HG03196 (cell line): Measurements from ENCODE around the gene TMPRSS7.
A peak's percentile ranks its signal among the peaks of the same experiment; 100 is the strongest.

Experiments used
- ATAC-seq: cut with Tn5 transposase; IDR thresholded peaks from one replicate; pipeline ENCODE4 v1.9.1; 2021; ENCODE audit not compliant: unreplicated experiment

The TMPRSS7 gene

GRCh38 chr3:112034436-112034835 is at the start of gene TMPRSS7:
TMPRSS7 (plus strand) TSS chr3:112034736; CDS start chr3:112034846, 110 bp downstream.
- ATAC-seq, result no peak

- no peak for ATAC-seq
Observed at GRCh38 chr3:111986800-111987199, 47.7 kb upstream of the TMPRSS7 start.

- ATAC-seq, result peak; percentile 79
Observed at GRCh38 chr3:111989061-111989678, 45.4 kb upstream of the TMPRSS7 start.

GRCh38 chr3:111993038-111993437 is 41.5 kb upstream of the TMPRSS7 start:
- no peak for ATAC-seq

GRCh38 chr3:111998636-111999483 is 35.7 kb upstream of the TMPRSS7 start, which contains the start of gene TAGLN3:
TAGLN3 (plus strand) TSS chr3:111998922; CDS start chr3:111999423, 501 bp downstream.
- no peak for ATAC-seq

GRCh38 chr3:111999484-112000324 is 34.8 kb upstream of the TMPRSS7 start:
- no peak for ATAC-seq

GRCh38 chr3:112000367-112000771 is 34.2 kb upstream of the TMPRSS7 start:
- no peak for ATAC-seq

- no peak for ATAC-seq
Observed at GRCh38 chr3:112000966-112001365, 33.6 kb upstream of the TMPRSS7 start.

GRCh38 chr3:112001526-112001925 is 33.0 kb upstream of the TMPRSS7 start:
- no peak for ATAC-seq

- ATAC-seq, result no peak
Observed at GRCh38 chr3:112002096-112002971, 32.2 kb upstream of the TMPRSS7 start.

GRCh38 chr3:112003321-112004080 is 31.0 kb upstream of the TMPRSS7 start:
- ATAC-seq, result no peak

GRCh38 chr3:112004187-112004586 is 30.3 kb upstream of the TMPRSS7 start:
- no peak for ATAC-seq

- ATAC-seq, result no peak
Observed at GRCh38 chr3:112004669-112005068, 29.9 kb upstream of the TMPRSS7 start.

GRCh38 chr3:112005091-112005672 is 29.4 kb upstream of the TMPRSS7 start:
- ATAC-seq, result no peak

GRCh38 chr3:112007633-112008032 is 26.9 kb upstream of the TMPRSS7 start:
- no peak for ATAC-seq

- ATAC-seq, result no peak
Observed at GRCh38 chr3:112009670-112010069, 24.9 kb upstream of the TMPRSS7 start.

- no peak for ATAC-seq
Observed at GRCh38 chr3:112010636-112011035, 23.9 kb upstream of the TMPRSS7 start.

GRCh38 chr3:112011376-112011940 is 23.1 kb upstream of the TMPRSS7 start:
- ATAC-seq, result no peak
